ENCODE results near the gene SMPD3.

- TF ChIP-seq POLR2AphosphoS5 (IDR thresholded peaks at IDR 0.05) (no peak), EP300 (IDR thresholded peaks at IDR 0.05) (no peak), CTCF (IDR thresholded peaks at IDR 0.05) (no peak), POLR2A (IDR thresholded peaks at IDR 0.05) (no peak)
These were observed 91.4 kb downstream of the SMPD3 start for GRCh38 chr16:68356919-68357286.

All from sigmoid colon (tissue), 4 donors.